ENCODE results near the gene CD209. TPM values are rescaled to one million over a fixed set of nuclear protein-coding genes. Genes with fewer than 3 reads are reported as not detected.
"Not testable (repeated sequence)": the region's sequence is repeated elsewhere in the genome, so short reads cannot be mapped to it uniquely, and the experiment has no call there.

Gene CD209
- total RNA-seq, 2 experiments from 2014 or later = not detected

DNA sequence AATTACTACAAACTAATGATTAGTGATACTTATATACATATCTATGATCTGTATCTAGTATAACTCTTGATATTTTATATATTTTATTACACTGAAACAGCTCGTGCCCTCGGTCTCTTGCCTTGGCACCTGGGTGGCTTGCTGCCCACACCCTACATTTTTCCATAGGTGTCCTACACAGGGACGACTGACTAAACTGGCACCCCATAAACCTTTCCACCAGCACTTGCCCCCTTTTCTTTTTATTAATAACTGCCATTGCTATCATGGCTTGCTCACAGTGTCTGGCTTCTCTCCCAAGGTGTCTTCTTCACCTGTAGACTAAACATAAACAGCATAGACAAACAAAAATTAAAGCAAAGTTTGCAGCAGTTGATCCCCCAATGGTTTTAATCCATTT, 46.2 kb upstream of the CD209 start:
- intact Hi-C loops (cut with DNase I, micrococcal nuclease) = no loop called here

DNA sequence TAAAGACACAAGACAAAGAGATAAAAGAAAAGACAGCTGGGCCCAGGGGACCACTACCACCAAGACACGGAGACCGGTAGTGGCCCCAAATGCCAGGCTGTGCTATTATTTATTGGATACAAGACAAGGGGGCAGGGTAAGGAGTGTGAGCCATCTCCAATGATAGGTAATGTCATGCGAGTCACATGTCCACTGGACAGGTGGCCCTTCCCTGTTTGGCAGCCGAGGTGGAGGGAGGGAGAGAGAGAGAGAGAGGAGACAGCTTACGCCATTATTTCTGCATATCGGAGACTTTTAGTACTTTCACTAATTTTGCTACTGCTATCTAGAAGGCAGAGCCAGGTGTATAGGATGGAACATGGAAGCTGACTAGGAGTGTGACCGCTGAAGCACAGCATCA, 45.4 kb upstream of the CD209 start:
- POLR2A ChIA-PET = interaction anchor here (1.2 kb wide), 1 partner anchor 107 kb away, joined by 3 read pairs; no protein-coding TSS in a partner anchor
- H3K27me3 ChIP-seq (ENCODE audit: control insufficient read depth in 1 of 2, insufficient read depth in 2 of 2, low read length in 2 of 2) = peaks cover 25 to 26% of the 10 kb centered on the region in 2 experiments
- H3K27ac Mint-ChIP-seq; H3K27ac ChIP-seq (ENCODE audit: low read depth in 1 of 2, low read length in 2 of 2); H3K9me3 Mint-ChIP-seq; H3K4me3 Mint-ChIP-seq; intact Hi-C loops (cut with DNase I, micrococcal nuclease); H3K36me3 Mint-ChIP-seq (ENCODE audit: low read depth); H3K36me3 ChIP-seq (ENCODE audit: insufficient read depth, low read length); CTCF ChIA-PET; H3K4me1 Mint-ChIP-seq (ENCODE audit: low read depth); ATAC-seq (ENCODE audit: poor library complexity); H3K4me3 ChIP-seq (ENCODE audit: low read length); DNase-seq: not testable (repeated sequence)
- H3K9me3 ChIP-seq (ENCODE audit: control insufficient read depth in 1 of 2, insufficient read depth in 1 of 2, low read length in 2 of 2) = peaks cover 0 to 15% of the 10 kb centered on the region in 2 experiments
- peaks cover 21% of the 10 kb centered on the region for H3K4me1 ChIP-seq (ENCODE audit: insufficient read depth, low read length)
- H3K27me3 Mint-ChIP-seq = peaks cover 35% of the 10 kb centered on the region

More for the DNA sequence above, 46.2 kb upstream of the CD209 start:
- DNase-seq (no peak), ATAC-seq (ENCODE audit: poor library complexity) (no peak)
- H3K4me1 ChIP-seq (ENCODE audit: insufficient read depth, low read length) = peaks cover 14% of the 10 kb centered on the region
- H3K36me3 Mint-ChIP-seq (ENCODE audit: low read depth) = no peaks in the 10 kb centered on the region
- H3K36me3 ChIP-seq (ENCODE audit: insufficient read depth, low read length) = no peaks in the 10 kb centered on the region
- H3K27ac ChIP-seq (ENCODE audit: low read depth in 1 of 2, low read length in 2 of 2) = no peak overlapping the region
- H3K9me3 ChIP-seq (ENCODE audit: control insufficient read depth in 1 of 2, insufficient read depth in 1 of 2, low read length in 2 of 2) = peaks cover 0 to 15% of the 10 kb centered on the region in 2 experiments
- H3K27me3 ChIP-seq (ENCODE audit: control insufficient read depth in 1 of 2, insufficient read depth in 2 of 2, low read length in 2 of 2) = peaks cover 18 to 20% of the 10 kb centered on the region in 2 experiments
- ChIA-PET CTCF (no interaction called here), POLR2A (interaction anchor here (1.2 kb wide), 1 partner anchor 107 kb away, joined by 3 read pairs; no protein-coding TSS in a partner anchor)
- peaks cover 32% of the 10 kb centered on the region for H3K27me3 Mint-ChIP-seq
- H3K9me3 Mint-ChIP-seq = no peaks in the 10 kb centered on the region
- TF ChIP-seq, protein P1, sequence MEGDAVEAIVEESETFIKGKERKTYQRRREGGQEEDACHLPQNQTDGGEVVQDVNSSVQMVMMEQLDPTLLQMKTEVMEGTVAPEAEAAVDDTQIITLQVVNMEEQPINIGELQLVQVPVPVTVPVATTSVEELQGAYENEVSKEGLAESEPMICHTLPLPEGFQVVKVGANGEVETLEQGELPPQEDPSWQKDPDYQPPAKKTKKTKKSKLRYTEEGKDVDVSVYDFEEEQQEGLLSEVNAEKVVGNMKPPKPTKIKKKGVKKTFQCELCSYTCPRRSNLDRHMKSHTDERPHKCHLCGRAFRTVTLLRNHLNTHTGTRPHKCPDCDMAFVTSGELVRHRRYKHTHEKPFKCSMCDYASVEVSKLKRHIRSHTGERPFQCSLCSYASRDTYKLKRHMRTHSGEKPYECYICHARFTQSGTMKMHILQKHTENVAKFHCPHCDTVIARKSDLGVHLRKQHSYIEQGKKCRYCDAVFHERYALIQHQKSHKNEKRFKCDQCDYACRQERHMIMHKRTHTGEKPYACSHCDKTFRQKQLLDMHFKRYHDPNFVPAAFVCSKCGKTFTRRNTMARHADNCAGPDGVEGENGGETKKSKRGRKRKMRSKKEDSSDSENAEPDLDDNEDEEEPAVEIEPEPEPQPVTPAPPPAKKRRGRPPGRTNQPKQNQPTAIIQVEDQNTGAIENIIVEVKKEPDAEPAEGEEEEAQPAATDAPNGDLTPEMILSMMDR (IDR thresholded peaks at IDR 0.05) = no peak
- H3K4me3 Mint-ChIP-seq = no peak overlapping the region
- no peak overlapping the region for H3K27ac Mint-ChIP-seq
- H3K4me3 ChIP-seq (ENCODE audit: low read length) = no peak overlapping the region
- H3K4me1 Mint-ChIP-seq (ENCODE audit: low read depth) = peaks cover 5% of the 10 kb centered on the region

DNA sequence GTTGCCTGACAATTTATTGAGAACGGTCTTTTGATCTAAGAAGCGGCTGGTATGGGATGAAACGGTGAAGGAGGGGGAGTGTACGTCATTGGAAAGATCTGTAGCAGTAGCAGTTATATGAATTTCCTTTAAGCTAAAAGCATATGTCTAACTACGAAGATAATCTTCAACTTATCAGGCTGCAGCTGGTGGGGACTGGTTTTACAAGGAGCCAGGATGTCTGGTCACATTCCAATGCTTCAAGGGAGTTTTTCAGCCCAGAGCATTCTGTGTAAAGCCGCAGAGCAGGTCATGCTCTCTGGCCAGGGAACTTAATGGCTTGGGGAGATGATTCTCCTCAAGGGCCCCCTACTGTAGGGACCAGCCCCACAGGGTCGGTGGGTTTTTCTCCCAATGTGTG, 44.9 kb upstream of the CD209 start:
- H3K4me3 Mint-ChIP-seq = no peak overlapping the region
- Histone ChIP-seq H3K27me3 (ENCODE audit: control insufficient read depth in 1 of 2, insufficient read depth in 2 of 2, low read length in 2 of 2) (peaks cover 29 to 30% of the 10 kb centered on the region in 2 experiments), H3K9me3 (ENCODE audit: control insufficient read depth in 1 of 2, insufficient read depth in 1 of 2, low read length in 2 of 2) (peaks cover 0 to 18% of the 10 kb centered on the region in 2 experiments), H3K27ac (ENCODE audit: low read depth in 1 of 2, low read length in 2 of 2) (no peak overlapping the region), H3K4me3 (ENCODE audit: low read length) (no peak overlapping the region), H3K36me3 (ENCODE audit: insufficient read depth, low read length) (no peaks in the 10 kb centered on the region), H3K4me1 (ENCODE audit: insufficient read depth, low read length) (peaks cover 21% of the 10 kb centered on the region)
- TF ChIP-seq, protein P1 (IDR thresholded peaks at IDR 0.05) = no peak
- no peak overlapping the region for H3K27ac Mint-ChIP-seq
- ChIA-PET CTCF (no interaction called here), POLR2A (interaction anchor here (1.2 kb wide), 1 partner anchor 106 kb away, joined by 3 read pairs; no protein-coding TSS in a partner anchor)
- ATAC-seq (ENCODE audit: poor library complexity) (no peak), DNase-seq (no peak)
- H3K27me3 Mint-ChIP-seq = peaks cover 39% of the 10 kb centered on the region
- H3K4me1 Mint-ChIP-seq (ENCODE audit: low read depth) = peaks cover 5% of the 10 kb centered on the region
- H3K9me3 Mint-ChIP-seq = no peaks in the 10 kb centered on the region
- H3K36me3 Mint-ChIP-seq (ENCODE audit: low read depth) = no peaks in the 10 kb centered on the region
- intact Hi-C loops (cut with DNase I, micrococcal nuclease) = no loop called here

DNA sequence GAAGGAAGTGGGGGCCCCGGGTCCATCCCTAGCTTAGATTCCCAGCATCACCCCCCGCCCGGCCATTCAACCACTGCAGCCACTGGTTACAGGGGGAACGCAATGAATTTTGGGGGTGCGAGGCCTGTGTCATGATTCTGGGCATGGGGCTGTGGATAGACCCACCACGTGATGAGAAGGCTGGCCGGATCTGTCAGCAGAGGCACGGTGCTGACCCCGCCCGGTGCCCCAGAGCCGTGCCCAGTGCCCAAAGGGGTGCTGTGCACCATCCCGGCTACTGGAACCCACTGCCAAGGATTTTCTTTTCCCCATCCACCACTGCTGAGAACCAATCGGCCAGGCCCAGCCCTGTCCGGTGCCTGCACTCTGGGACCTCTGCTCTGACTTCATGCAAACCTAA, 43.1 kb upstream of the CD209 start:
- Mint-ChIP-seq H3K4me3 (no peak overlapping the region), H3K4me1 (ENCODE audit: low read depth) (peaks cover 5% of the 10 kb centered on the region), H3K27ac (no peak overlapping the region), H3K27me3 (peaks cover 51% of the 10 kb centered on the region), H3K9me3 (no peaks in the 10 kb centered on the region), H3K36me3 (ENCODE audit: low read depth) (no peaks in the 10 kb centered on the region)
- peaks cover 21% of the 10 kb centered on the region for H3K4me1 ChIP-seq (ENCODE audit: insufficient read depth, low read length)
- no peaks in the 10 kb centered on the region for H3K36me3 ChIP-seq (ENCODE audit: insufficient read depth, low read length)
- no peak overlapping the region for H3K27ac ChIP-seq (ENCODE audit: low read depth in 1 of 2, low read length in 2 of 2)
- H3K4me3 ChIP-seq (ENCODE audit: low read length) = no peak overlapping the region
- DNase-seq (no peak), ATAC-seq (ENCODE audit: poor library complexity) (no peak)
- ChIA-PET POLR2A (no interaction called here), CTCF (interaction anchor here (1.2 to 1.4 kb wide), 2 partner anchors 20 to 110 kb away, joined by 3 to 4 read pairs; partner anchors contain the start of gene TRAPPC5)
- intact Hi-C loops (cut with DNase I, micrococcal nuclease) = no loop called here
- H3K27me3 ChIP-seq (ENCODE audit: control insufficient read depth in 1 of 2, insufficient read depth in 2 of 2, low read length in 2 of 2) = peaks cover 33 to 36% of the 10 kb centered on the region in 2 experiments
- TF ChIP-seq, protein P1 (IDR thresholded peaks at IDR 0.05) = no peak
- peaks cover 0 to 31% of the 10 kb centered on the region in 2 experiments for H3K9me3 ChIP-seq (ENCODE audit: control insufficient read depth in 1 of 2, insufficient read depth in 1 of 2, low read length in 2 of 2)

Data from CD4-positive, alpha-beta T cell (primary cell).